HL-60/S4 (cell line): ENCODE measurements around the gene TLCD2.

Source experiments
- in situ Hi-C: fragments of 300-500 bp; cut with MboI; formaldehyde crosslinking; loops from 2 replicates; pipeline ENCODE4 v1.14.3; 2022; ENCODE audit warnings: low sequenced_read_pairs

Gene TLCD2

GRCh38 chr17:1736348-1737281 lies 26.4 kb upstream of the TLCD2 start:
- in situ Hi-C loops: no loop called here

GRCh38 chr17:1735834-1736347 lies 25.7 kb upstream of the TLCD2 start:
- in situ Hi-C loops: no loop called here

- in situ Hi-C loops: no loop called here
These were observed 25.2 kb upstream of the TLCD2 start for GRCh38 chr17:1735418-1735817.

GRCh38 chr17:1733759-1734158 lies 23.6 kb upstream of the TLCD2 start:
- in situ Hi-C loops: no loop called here

- in situ Hi-C loops: no loop called here
These were observed 22.7 kb upstream of the TLCD2 start for GRCh38 chr17:1732833-1733321.

- in situ Hi-C loops: no loop called here
These were observed 22.2 kb upstream of the TLCD2 start for GRCh38 chr17:1732241-1732832.

- in situ Hi-C loops: no loop called here
These were observed 21.0 kb upstream of the TLCD2 start for GRCh38 chr17:1731194-1731506.

GRCh38 chr17:1730326-1731193 lies 20.4 kb upstream of the TLCD2 start:
- in situ Hi-C loops: no loop called here

- in situ Hi-C loops: no loop called here
These were observed 19.8 kb upstream of the TLCD2 start for GRCh38 chr17:1729966-1730325.

GRCh38 chr17:1727876-1728630 lies 17.9 kb upstream of the TLCD2 start:
- in situ Hi-C loops: no loop called here

GRCh38 chr17:1727258-1727789 lies 17.1 kb upstream of the TLCD2 start:
- in situ Hi-C loops: no loop called here

GRCh38 chr17:1726626-1727257 lies 16.6 kb upstream of the TLCD2 start:
- in situ Hi-C loops: no loop called here

- in situ Hi-C loops: no loop called here
These were observed 15.7 kb upstream of the TLCD2 start for GRCh38 chr17:1725642-1726511.

- in situ Hi-C loops: loop anchor here (25.0 kb wide), 1 partner anchor 312 kb away; the partner anchor contains the start of genes DPH1, OVCA2 and RTN4RL1
These were observed 14.9 kb upstream of the TLCD2 start for GRCh38 chr17:1724869-1725641.

- in situ Hi-C loops: loop anchor here (25.0 kb wide), 1 partner anchor 313 kb away; the partner anchor contains the start of genes DPH1, OVCA2 and RTN4RL1
These were observed 14.2 kb upstream of the TLCD2 start, which contains the start of gene WDR81 for GRCh38 chr17:1724351-1724868. TSS of gene WDR81 (plus strand) at chr17:1724704. CDS start at chr17:1724960, 256 bp downstream.

GRCh38 chr17:1722022-1722421 lies 11.8 kb upstream of the TLCD2 start:
- in situ Hi-C loops: loop anchor here (25.0 kb wide), 1 partner anchor 315 kb away; the partner anchor contains the start of genes DPH1, OVCA2 and RTN4RL1

GRCh38 chr17:1720856-1721386 lies 10.7 kb upstream of the TLCD2 start:
- in situ Hi-C loops: loop anchor here (25.0 kb wide), 1 partner anchor 316 kb away; the partner anchor contains the start of genes DPH1, OVCA2 and RTN4RL1
